B cell (primary cell): Measurements from ENCODE around the gene SSC4D. TPM values are rescaled to one million over a fixed set of nuclear protein-coding genes. Genes with fewer than 3 reads are reported as not detected.

Source experiments
- ATAC-seq: fragments of 200-7000 bp; cut with Tn5 transposase; one replicate; pipeline ENCODE4 v1.10.0; 2021; ENCODE audit warnings: low read depth, mild to moderate bottlenecking, moderate number of reproducible peaks, moderate library complexity
- CTCF ChIA-PET: fragments of 350-600 bp; sonication (Branson Sonifier 250); formaldehyde crosslinking; loops from one replicate; lab custom pipeline; 2021; ENCODE audit warnings: antibody characterized with exemption, inconsistent platforms; lab: Charles Lee
- POLR2A ChIA-PET: fragments of 350-600 bp; sonication (Branson Sonifier 250); formaldehyde crosslinking; loops from one replicate; lab custom pipeline; 2021; ENCODE audit warnings: antibody characterized with exemption; lab: Charles Lee
- DNase-seq: peaks from one replicate; pipeline ENCODE4 v3.0.0; 2013
- H2AFZ ChIP-seq: 2 replicates; pipeline ENCODE4 v1.6.1; 2012; ENCODE audit warnings: mild to moderate bottlenecking, low read depth, low read length; ENCODE audit not compliant: insufficient read depth, poor library complexity, severe bottlenecking
- H3K27ac ChIP-seq, 2 donors: 1 replicate in 1 of 2; 2 replicates in 1 of 2; pipeline ENCODE4 v1.5.1; 2012 to 2013; ENCODE audit warnings: low read length in 2 of 2, mild to moderate bottlenecking in 2 of 2, moderate library complexity in 1 of 2
- H3K27me3 ChIP-seq, 4 experiments: fragments of 200-600 bp in 1 of 4; sonication (generic) in 1 of 4; replicated peaks in 1 of 4; 1 replicate in 2 of 4; 2 replicates in 2 of 4; pipeline versions ENCODE4 v1.6.1 to v1.7.0; 2013 to 2016; ENCODE audit warnings: low read length in 3 of 4, mild to moderate bottlenecking in 2 of 4, mixed read lengths in 1 of 4, moderate library complexity in 1 of 4; ENCODE audit not compliant: insufficient read depth in 4 of 4, control insufficient read depth in 3 of 4; ENCODE audit errors: control extremely low read depth in 1 of 4
- H3K36me3 ChIP-seq, 2 experiments: replicated peaks in 1 of 2; 1 replicate in 1 of 2; 2 replicates in 1 of 2; pipeline versions ENCODE4 v1.6.1 to v1.7.1; 2013; ENCODE audit warnings: low read length in 1 of 2; ENCODE audit not compliant: insufficient read depth in 2 of 2, control insufficient read depth in 1 of 2; ENCODE audit errors: control extremely low read depth in 1 of 2, extremely low read depth in 1 of 2
- H3K4me1 ChIP-seq, 2 donors: fragments of 200-600 bp in 1 of 2; sonication (generic) in 1 of 2; 1 replicate in 1 of 2; 2 replicates in 1 of 2; pipeline versions ENCODE4 v1.5.1 to v1.6.1; 2013 to 2017; ENCODE audit warnings: low read length in 2 of 2; ENCODE audit not compliant: control insufficient read depth in 2 of 2, insufficient read depth in 2 of 2
- H3K4me2 ChIP-seq: replicated peaks from 2 replicates; pipeline ENCODE3; 2012; ENCODE audit warnings: mild to moderate bottlenecking, low read depth, low read length; ENCODE audit not compliant: poor library complexity, severe bottlenecking
- H3K4me3 ChIP-seq, 5 experiments: fragments of 200-600 bp in 1 of 5; sonication (generic) in 1 of 5; 1 replicate in 3 of 5; 2 replicates in 2 of 5; pipeline versions ENCODE4 v1.5.1 to v1.7.0; 2011 to 2016; ENCODE audit warnings: low read length in 4 of 5, mild to moderate bottlenecking in 4 of 5, low read depth in 2 of 5, control low read depth in 1 of 5, moderate library complexity in 1 of 5; ENCODE audit not compliant: insufficient read depth in 1 of 5; ENCODE audit errors: control extremely low read depth in 1 of 5, extremely low read depth in 1 of 5
- H3K79me2 ChIP-seq: fragments of 200-600 bp; sonication (generic); one replicate; pipeline ENCODE4 v1.6.0; 2016; ENCODE audit warnings: low read length; ENCODE audit not compliant: control insufficient read depth, insufficient read depth
- H3K9ac ChIP-seq: fragments of 200-600 bp; sonication (generic); 2 replicates; pipeline ENCODE4 v1.6.1; 2017; ENCODE audit warnings: mild to moderate bottlenecking, low read length, moderate library complexity
- H3K9me3 ChIP-seq, 3 donors: one replicate each; pipeline versions ENCODE4 v1.6.1 to v1.7.1; 2013; ENCODE audit warnings: low read length in 2 of 3; ENCODE audit not compliant: control insufficient read depth in 2 of 3, insufficient read depth in 1 of 3; ENCODE audit errors: control extremely low read depth in 1 of 3
- H4K20me1 ChIP-seq: 2 replicates; pipeline ENCODE4 v1.6.0; 2012; ENCODE audit warnings: mild to moderate bottlenecking, low read length; ENCODE audit not compliant: insufficient read depth, control insufficient read depth, poor library complexity, severe bottlenecking
- H3K27ac Mint-ChIP-seq: one replicate; pipeline ENCODE4 v1.8.0; 2021; ENCODE audit warnings: mixed read lengths
- H3K27me3 Mint-ChIP-seq: one replicate; pipeline ENCODE4 v1.8.0; 2021; ENCODE audit warnings: mixed read lengths
- H3K4me1 Mint-ChIP-seq: one replicate; pipeline ENCODE4 v1.8.0; 2021; ENCODE audit warnings: mixed read lengths
- H3K4me3 Mint-ChIP-seq: one replicate; pipeline ENCODE4 v1.8.0; 2021; ENCODE audit warnings: mixed read lengths
- H3K9me3 Mint-ChIP-seq: one replicate; pipeline ENCODE4 v1.8.0; 2022; ENCODE audit warnings: mixed read lengths; ENCODE audit not compliant: insufficient read depth
- EZH2 ChIP-seq: IDR thresholded peaks from 2 replicates; pipeline ENCODE4 v1.6.1; 2012; ENCODE audit warnings: borderline replicate concordance, low read depth, mild to moderate bottlenecking, moderate library complexity, low read length; ENCODE audit not compliant: insufficient read depth, poor library complexity, severe bottlenecking
- WGBS: methylation state at CpG from one replicate; pipeline ENCODE4 v1.1.5; 2013; ENCODE audit warnings: missing lambda C conversion rate; ENCODE audit not compliant: insufficient coverage; 5-methylcytosine and 5-hydroxymethylcytosine counted together
- intact Hi-C: fragments of 100-400 bp; cut with micrococcal nuclease; formaldehyde crosslinking; loops from one replicate; pipeline ENCODE4 v1.10.0; 2022
- polyA plus RNA-seq: library from polyadenylated mRNA; depleted of rRNA; stranded (reverse); fragments of >200 nt; gene quantifications from 2 replicates; pipeline ENCODE4 v1.2.3, GENCODE V29; 2012
- total RNA-seq, 2 donors: library from RNA; stranded (reverse); fragments of 120-200 nt in 1 of 2; gene quantifications; 1 replicate in 1 of 2; 2 replicates in 1 of 2; pipeline versions ENCODE4 v1.2.3 to v1.2.4, GENCODE V29; 2013 to 2022
- TF ChIP-seq, protein P1 (sequence below): fragments of 200-600 bp; IDR thresholded peaks from one replicate; pipeline ENCODE4 v1.8.0; 2022; ENCODE audit warnings: antibody characterized with exemption, mild to moderate bottlenecking

Gene SSC4D
- total and polyA plus RNA-seq, 2 donors (not counting 1 experiment from before 2014, with no cell fraction given) = 0.16 TPM; not detected in 1

DNA sequence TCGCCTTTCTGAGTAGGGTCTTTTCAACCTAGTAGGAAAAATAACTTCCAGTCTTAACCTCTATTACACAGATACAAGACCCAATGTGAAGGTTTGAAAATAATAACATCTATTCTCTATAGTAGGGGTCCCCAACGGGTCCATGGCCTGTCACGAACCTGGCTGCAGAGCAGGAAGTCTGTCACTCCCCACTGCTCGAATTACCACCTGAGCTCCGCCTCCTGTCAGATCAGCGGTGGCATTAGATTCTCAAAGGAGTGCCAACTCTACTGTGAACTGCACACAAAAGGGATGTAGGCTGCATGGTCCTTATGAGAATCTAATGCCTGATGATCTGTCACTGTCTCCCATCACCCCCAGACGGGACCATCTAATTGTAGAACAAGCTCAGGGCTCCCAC lies 58.1 kb downstream of the SSC4D start:
- POLR2A ChIA-PET = no interaction called here
- Histone ChIP-seq H4K20me1 (peaks cover 97% of the 10 kb centered on the region), H3K4me1 (no peaks in the 10 kb centered on the region), H3K9me3 (no peaks in the 10 kb centered on the region), H3K27ac (no peak overlapping the region), H3K9ac (no peak overlapping the region), H3K36me3 (peaks cover 3 to 44% of the 10 kb centered on the region in 2 experiments), H3K4me3 (no peak overlapping the region), H3K4me2 (no peak overlapping the region), H2AFZ (no peak overlapping the region), H3K79me2 (peaks cover 100% of the 10 kb centered on the region), H3K27me3 (no peaks in the 10 kb centered on the region)
- no peak for DNase-seq
- H3K4me3 Mint-ChIP-seq = no peak overlapping the region
- no peaks in the 10 kb centered on the region for H3K9me3 Mint-ChIP-seq
- intact Hi-C loops = no loop called here
- CTCF ChIA-PET = interaction anchor here (1.1 kb wide), 1 partner anchor 59 kb away, joined by 3 read pairs; no protein-coding TSS in a partner anchor
- no peaks in the 10 kb centered on the region for H3K27me3 Mint-ChIP-seq
- H3K27ac Mint-ChIP-seq = no peak overlapping the region
- ATAC-seq = no peak
- TF ChIP-seq EZH2 = no peak
- TF ChIP-seq, protein P1, sequence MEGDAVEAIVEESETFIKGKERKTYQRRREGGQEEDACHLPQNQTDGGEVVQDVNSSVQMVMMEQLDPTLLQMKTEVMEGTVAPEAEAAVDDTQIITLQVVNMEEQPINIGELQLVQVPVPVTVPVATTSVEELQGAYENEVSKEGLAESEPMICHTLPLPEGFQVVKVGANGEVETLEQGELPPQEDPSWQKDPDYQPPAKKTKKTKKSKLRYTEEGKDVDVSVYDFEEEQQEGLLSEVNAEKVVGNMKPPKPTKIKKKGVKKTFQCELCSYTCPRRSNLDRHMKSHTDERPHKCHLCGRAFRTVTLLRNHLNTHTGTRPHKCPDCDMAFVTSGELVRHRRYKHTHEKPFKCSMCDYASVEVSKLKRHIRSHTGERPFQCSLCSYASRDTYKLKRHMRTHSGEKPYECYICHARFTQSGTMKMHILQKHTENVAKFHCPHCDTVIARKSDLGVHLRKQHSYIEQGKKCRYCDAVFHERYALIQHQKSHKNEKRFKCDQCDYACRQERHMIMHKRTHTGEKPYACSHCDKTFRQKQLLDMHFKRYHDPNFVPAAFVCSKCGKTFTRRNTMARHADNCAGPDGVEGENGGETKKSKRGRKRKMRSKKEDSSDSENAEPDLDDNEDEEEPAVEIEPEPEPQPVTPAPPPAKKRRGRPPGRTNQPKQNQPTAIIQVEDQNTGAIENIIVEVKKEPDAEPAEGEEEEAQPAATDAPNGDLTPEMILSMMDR = no peak
- 96% methylated on average over 3 of the region's 7 CpGs for WGBS
- peaks cover 40% of the 10 kb centered on the region for H3K4me1 Mint-ChIP-seq

DNA sequence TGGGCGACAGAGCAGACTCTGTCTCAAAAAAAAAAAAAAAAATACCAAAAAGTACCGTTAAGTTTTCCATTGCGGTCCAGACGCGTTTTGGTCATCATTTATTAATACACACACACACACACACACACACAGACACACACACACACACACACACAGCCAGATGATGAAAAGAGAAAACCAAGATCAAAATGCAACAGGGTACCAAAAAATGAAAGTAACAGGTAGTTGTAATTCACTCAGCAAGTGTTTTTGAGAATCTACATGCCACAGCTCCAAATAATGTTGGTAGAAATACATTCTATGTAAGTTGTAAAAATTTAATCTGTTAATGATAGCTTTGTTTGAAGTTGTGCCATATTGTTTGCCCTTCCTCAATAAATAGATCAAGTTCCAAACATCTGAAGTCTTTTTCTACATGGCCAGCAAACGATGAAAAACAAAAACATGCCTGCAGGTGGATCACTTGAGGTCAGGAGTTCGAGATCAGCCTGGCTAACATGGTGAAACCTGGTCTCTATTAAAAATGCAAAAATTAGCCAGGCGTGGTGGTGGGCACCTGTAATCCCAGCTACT lies 60.1 kb downstream of the SSC4D start:
- no peak for TF ChIP-seq EZH2
- TF ChIP-seq, protein P1 = no peak
- Mint-ChIP-seq H3K27me3 (no peaks in the 10 kb centered on the region), H3K4me3 (no peak overlapping the region), H3K9me3 (no peaks in the 10 kb centered on the region), H3K27ac (no peak overlapping the region), H3K4me1 (peaks cover 26% of the 10 kb centered on the region)
- WGBS = 83% methylated on average over 2 of the region's 8 CpGs
- H3K4me1 ChIP-seq = no peaks in the 10 kb centered on the region
- no peak overlapping the region for H3K4me2 ChIP-seq
- no peak for ATAC-seq
- ChIA-PET CTCF (no interaction called here), POLR2A (no interaction called here)
- intact Hi-C loops = no loop called here
- no peaks in the 10 kb centered on the region for H3K27me3 ChIP-seq
- no peaks in the 10 kb centered on the region for H3K9me3 ChIP-seq
- H3K79me2 ChIP-seq = peaks cover 99% of the 10 kb centered on the region
- no peak overlapping the region for H3K4me3 ChIP-seq
- H3K27ac ChIP-seq = no peak overlapping the region
- H3K36me3 ChIP-seq = peaks cover 3 to 51% of the 10 kb centered on the region in 2 experiments
- peaks cover 95% of the 10 kb centered on the region for H4K20me1 ChIP-seq
- H2AFZ ChIP-seq = no peak overlapping the region
- DNase-seq = no peak
- H3K9ac ChIP-seq = no peak overlapping the region
